Trophoblast cell (in vitro differentiated cells and primary cell): ENCODE measurements around the gene CA12.
A peak's percentile ranks its signal among the peaks of the same experiment; 100 is the strongest.

Experiments
- DNase-seq, 2 donors: peaks; one replicate each; pipeline ENCODE4 v3.0.0-alpha.2; 2016
- H2AFZ ChIP-seq: 2 replicates; pipeline ENCODE4 v1.6.1; 2013; ENCODE audit warnings: low read length, moderate library complexity, mild to moderate bottlenecking; ENCODE audit not compliant: insufficient read depth, poor library complexity
- H2AK5ac ChIP-seq: 2 replicates; pipeline ENCODE4 v1.6.1; 2013; ENCODE audit warnings: mild to moderate bottlenecking, low read length
- H2BK120ac ChIP-seq: 2 replicates; pipeline ENCODE4 v1.6.1; 2013; ENCODE audit warnings: low read length, mild to moderate bottlenecking, moderate library complexity; ENCODE audit not compliant: insufficient read depth, poor library complexity
- H2BK12ac ChIP-seq: 2 replicates; pipeline ENCODE4 v1.6.1; 2013; ENCODE audit warnings: mild to moderate bottlenecking, low read length, moderate library complexity
- H2BK5ac ChIP-seq: 2 replicates; pipeline ENCODE4 v1.6.1; 2013; ENCODE audit warnings: low read length, low read depth, moderate library complexity, mild to moderate bottlenecking; ENCODE audit not compliant: poor library complexity
- H3K14ac ChIP-seq: 2 replicates; pipeline ENCODE4 v1.6.1; 2013; ENCODE audit warnings: mild to moderate bottlenecking, low read length
- H3K18ac ChIP-seq: 2 replicates; pipeline ENCODE4 v1.6.1; 2013; ENCODE audit warnings: mild to moderate bottlenecking, low read length
- H3K23ac ChIP-seq: 2 replicates; pipeline ENCODE4 v1.6.1; 2013; ENCODE audit warnings: low read length
- H3K27ac ChIP-seq: 2 replicates; pipeline ENCODE4 v1.5.1; 2013; ENCODE audit warnings: low read depth, mild to moderate bottlenecking, inconsistent platforms, low read length, moderate library complexity
- H3K27me3 ChIP-seq: 2 replicates; pipeline ENCODE4 v1.6.1; 2013; ENCODE audit warnings: inconsistent platforms, mild to moderate bottlenecking, low read length, moderate library complexity; ENCODE audit not compliant: insufficient read depth
- H3K36me3 ChIP-seq, 2 experiments: 1 replicate in 1 of 2; 2 replicates in 1 of 2; pipeline ENCODE4 v1.6.1; 2013; ENCODE audit warnings: low read length in 2 of 2, mild to moderate bottlenecking in 2 of 2, moderate library complexity in 1 of 2; ENCODE audit not compliant: insufficient read depth in 2 of 2, control insufficient read depth in 1 of 2
- H3K4ac ChIP-seq: 2 replicates; pipeline ENCODE4 v1.6.1; 2013; ENCODE audit warnings: low read depth, mild to moderate bottlenecking, low read length, moderate library complexity
- H3K4me1 ChIP-seq, 2 experiments: 1 replicate in 1 of 2; 2 replicates in 1 of 2; pipeline ENCODE4 v1.6.1; 2013; ENCODE audit warnings: low read length in 2 of 2, mild to moderate bottlenecking in 2 of 2, moderate library complexity in 1 of 2; ENCODE audit not compliant: insufficient read depth in 2 of 2, control insufficient read depth in 1 of 2
- H3K4me2 ChIP-seq: 2 replicates; pipeline ENCODE4 v1.6.1; 2013; ENCODE audit warnings: inconsistent platforms, mild to moderate bottlenecking, low read length, moderate library complexity
- H3K4me3 ChIP-seq: 2 replicates; pipeline ENCODE4 v1.5.1; 2013; ENCODE audit warnings: mild to moderate bottlenecking, low read depth, low read length, inconsistent platforms
- H3K79me1 ChIP-seq: one replicate; pipeline ENCODE4 v1.6.1; 2013; ENCODE audit warnings: low read length
- H3K79me2 ChIP-seq: 2 replicates; pipeline ENCODE4 v1.6.1; 2013; ENCODE audit warnings: low read length, mild to moderate bottlenecking; ENCODE audit not compliant: control insufficient read depth, insufficient read depth, poor library complexity
- H3K9ac ChIP-seq: 2 replicates; pipeline ENCODE4 v1.6.1; 2013; ENCODE audit warnings: mild to moderate bottlenecking, low read length
- H3K9me3 ChIP-seq: 2 replicates; pipeline ENCODE4 v1.6.1; 2013; ENCODE audit warnings: low read depth, mild to moderate bottlenecking, control low read depth, inconsistent platforms, low read length; ENCODE audit not compliant: insufficient read depth
- H4K12ac ChIP-seq: 2 replicates; pipeline ENCODE4 v1.6.1; 2013; ENCODE audit warnings: low read depth, mild to moderate bottlenecking, low read length, moderate library complexity
- H4K8ac ChIP-seq: 2 replicates; pipeline ENCODE4 v1.6.1; 2013; ENCODE audit warnings: low read depth, mild to moderate bottlenecking, low read length, moderate library complexity
- H4K91ac ChIP-seq: one replicate; pipeline ENCODE4 v1.6.1; 2013; ENCODE audit warnings: low read depth, mild to moderate bottlenecking, low read length, moderate library complexity
- WGBS: extraction: QIAGEN DNeasy Blood & Tissue Kit; methylation state at CpG from one replicate; pipeline ENCODE4 v1.1.7; 2013; ENCODE audit warnings: missing lambda C conversion rate; ENCODE audit not compliant: insufficient read length, insufficient coverage; ENCODE audit errors: extremely low coverage; 5-methylcytosine and 5-hydroxymethylcytosine counted together

CA12 gene

DNA sequence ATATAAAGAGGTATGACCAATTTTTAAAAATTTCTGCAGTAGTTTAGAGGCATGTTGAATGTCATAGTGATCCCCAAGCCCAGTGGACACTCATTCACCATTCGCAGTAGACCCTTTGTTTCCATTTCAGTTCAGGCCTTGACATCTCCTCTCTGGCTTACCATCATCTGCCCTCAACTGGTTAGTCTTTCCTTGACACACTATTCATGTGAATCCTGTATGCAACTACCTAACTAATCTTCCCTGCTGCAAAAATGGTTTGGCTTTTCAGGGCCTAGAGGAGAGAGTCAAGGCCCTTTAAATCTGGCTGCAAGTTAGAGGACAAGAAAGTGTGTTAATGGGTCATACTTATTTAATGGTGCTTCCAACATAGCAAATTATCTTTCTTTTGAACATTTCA lies 93.3 kb downstream of the CA12 start:
- Histone ChIP-seq H3K79me2 (no peaks in the 10 kb centered on the region), H3K4me3 (no peak overlapping the region), H3K4me1 (no peaks in the 10 kb centered on the region), H4K8ac (no peak overlapping the region), H3K79me1 (no peaks in the 10 kb centered on the region), H4K12ac (no peak overlapping the region), H3K9ac (no peak overlapping the region), H2AK5ac (no peak overlapping the region), H2AFZ (no peak overlapping the region), H3K27ac (no peak overlapping the region), H3K23ac (no peak overlapping the region), H3K36me3 (no peaks in the 10 kb centered on the region), H3K14ac (no peak overlapping the region), H2BK120ac (no peak overlapping the region), H2BK5ac (no peak overlapping the region), H3K9me3 (no peaks in the 10 kb centered on the region), H3K27me3 (no peaks in the 10 kb centered on the region), H3K18ac (no peak overlapping the region), H2BK12ac (no peak overlapping the region), H3K4ac (no peak overlapping the region), H4K91ac (no peak overlapping the region), H3K4me2 (no peak overlapping the region)
- no peak for DNase-seq
- WGBS, result no CpG with 5 or more reads among the region's 1 CpG

DNA sequence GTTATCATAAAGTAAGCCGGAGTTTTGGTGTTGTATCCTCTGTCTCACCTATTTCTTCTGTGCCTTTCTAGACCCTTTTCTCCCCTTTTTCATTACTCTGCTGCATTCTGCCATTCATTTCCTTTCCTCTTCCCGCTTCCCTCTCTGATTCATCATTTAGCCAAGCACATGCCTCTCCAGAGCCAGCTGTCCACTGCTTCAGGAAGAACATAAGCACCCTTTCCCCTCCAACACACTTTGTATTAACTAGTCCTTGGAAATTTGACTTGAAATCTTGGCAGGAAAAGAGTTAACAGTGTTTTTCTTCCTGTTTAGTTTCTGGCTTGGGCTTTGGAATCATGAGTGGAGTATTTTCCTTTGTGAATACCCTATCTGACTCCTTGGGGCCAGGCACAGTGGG lies 94.5 kb downstream of the CA12 start:
- no peaks in the 10 kb centered on the region for H3K79me1 ChIP-seq
- no peaks in the 10 kb centered on the region for H3K27me3 ChIP-seq
- H3K18ac ChIP-seq, result no peak overlapping the region
- H3K4me3 ChIP-seq, result no peak overlapping the region
- no peaks in the 10 kb centered on the region for H3K4me1 ChIP-seq
- H4K91ac ChIP-seq, result no peak overlapping the region
- no peak overlapping the region for H2AFZ ChIP-seq
- H2BK12ac ChIP-seq, result no peak overlapping the region
- no peak overlapping the region for H4K12ac ChIP-seq
- no peak overlapping the region for H2AK5ac ChIP-seq
- H3K4ac ChIP-seq, result no peak overlapping the region
- no peak overlapping the region for H3K14ac ChIP-seq
- no peaks in the 10 kb centered on the region for H3K9me3 ChIP-seq
- no peak overlapping the region for H4K8ac ChIP-seq
- H3K27ac ChIP-seq, result no peak overlapping the region
- H3K9ac ChIP-seq, result peak overlapping the region; percentile 48
- H3K36me3 ChIP-seq, result no peaks in the 10 kb centered on the region
- WGBS, result no CpG with 5 or more reads among the region's 2 CpGs
- no peak overlapping the region for H3K4me2 ChIP-seq
- no peak overlapping the region for H2BK120ac ChIP-seq
- DNase-seq, result no peak
- no peak overlapping the region for H3K23ac ChIP-seq
- H2BK5ac ChIP-seq, result no peak overlapping the region
- no peaks in the 10 kb centered on the region for H3K79me2 ChIP-seq

DNA sequence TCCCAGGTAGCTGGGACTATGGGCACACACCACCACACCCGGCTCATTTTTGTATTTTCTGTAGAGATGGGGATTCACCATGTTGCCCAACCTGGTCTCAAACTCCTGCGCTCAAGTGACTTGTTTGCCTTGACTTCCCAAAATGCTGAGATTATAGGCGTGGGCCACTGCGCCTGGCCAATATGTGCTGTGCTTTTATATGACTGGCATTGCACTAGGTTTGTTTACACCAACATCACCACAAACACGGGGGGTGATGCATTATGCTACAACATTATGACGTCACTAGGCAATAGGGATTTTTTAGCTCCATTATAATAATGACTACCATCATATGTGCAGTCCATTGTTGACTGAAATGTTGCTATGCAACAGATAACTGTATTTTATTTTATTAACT lies 97.3 kb downstream of the CA12 start:
- H3K27me3 ChIP-seq, result no peaks in the 10 kb centered on the region
- no peak overlapping the region for H3K9ac ChIP-seq
- no peak overlapping the region for H4K8ac ChIP-seq
- H3K4ac ChIP-seq, result no peak overlapping the region
- no peak overlapping the region for H2BK120ac ChIP-seq
- H3K23ac ChIP-seq, result no peak overlapping the region
- no peaks in the 10 kb centered on the region for H3K79me2 ChIP-seq
- H4K12ac ChIP-seq, result no peak overlapping the region
- H2AK5ac ChIP-seq, result no peak overlapping the region
- no peak overlapping the region for H3K18ac ChIP-seq
- H3K4me2 ChIP-seq, result no peak overlapping the region
- H2BK12ac ChIP-seq, result no peak overlapping the region
- H2BK5ac ChIP-seq, result no peak overlapping the region
- no peaks in the 10 kb centered on the region for H3K4me1 ChIP-seq
- H3K79me1 ChIP-seq, result no peaks in the 10 kb centered on the region
- WGBS, result no CpG with 5 or more reads among the region's 6 CpGs
- no peaks in the 10 kb centered on the region for H3K9me3 ChIP-seq
- no peak overlapping the region for H3K4me3 ChIP-seq
- DNase-seq, result peak; percentile 18 to 36
- no peak overlapping the region for H3K27ac ChIP-seq
- H3K14ac ChIP-seq, result no peak overlapping the region
- no peaks in the 10 kb centered on the region for H3K36me3 ChIP-seq
- H4K91ac ChIP-seq, result no peak overlapping the region
- H2AFZ ChIP-seq, result no peak overlapping the region

DNA sequence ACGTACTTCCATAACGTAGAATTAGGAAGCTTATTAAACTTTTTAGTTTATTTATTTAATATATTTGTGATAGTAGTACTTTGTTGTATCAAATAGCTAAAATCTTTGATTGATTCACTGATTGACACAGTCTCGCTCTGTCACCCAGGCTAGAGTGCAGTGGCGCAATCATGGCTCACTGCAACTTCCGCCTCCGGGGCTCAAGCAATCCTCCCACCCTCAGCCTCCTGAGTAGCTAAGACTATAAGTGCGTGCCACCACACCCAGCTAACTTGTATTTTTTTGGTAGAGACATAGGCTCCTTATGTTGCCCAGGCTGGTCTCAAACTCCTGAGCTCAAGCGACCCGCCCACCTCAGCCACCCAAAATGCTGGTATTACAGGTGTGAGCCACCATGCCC lies 98.5 kb downstream of the CA12 start:
- Histone ChIP-seq H2BK12ac (no peak overlapping the region), H3K4me1 (peaks cover 0 to 2% of the 10 kb centered on the region in 2 experiments), H2BK120ac (no peak overlapping the region), H3K4me3 (no peak overlapping the region), H3K4ac (no peak overlapping the region), H4K91ac (no peak overlapping the region), H2AK5ac (no peak overlapping the region), H3K9me3 (no peaks in the 10 kb centered on the region), H3K79me2 (no peaks in the 10 kb centered on the region), H2BK5ac (no peak overlapping the region), H4K12ac (no peak overlapping the region), H3K14ac (no peak overlapping the region), H3K9ac (no peak overlapping the region), H3K79me1 (no peaks in the 10 kb centered on the region), H2AFZ (no peak overlapping the region), H3K18ac (no peak overlapping the region), H3K36me3 (no peaks in the 10 kb centered on the region), H3K4me2 (no peak overlapping the region), H3K27me3 (no peaks in the 10 kb centered on the region), H4K8ac (no peak overlapping the region), H3K27ac (no peak overlapping the region), H3K23ac (no peak overlapping the region)
- peak; percentile 54 to 77 for DNase-seq
- WGBS, result no CpG with 5 or more reads among the region's 9 CpGs
